Hepatocyte (in vitro differentiated cells): ENCODE data around the gene ARSI.

ENCODE experiments used
- CTCF ChIP-seq: fragments of 200-600 bp; sonication (generic); IDR thresholded peaks from 2 replicates; pipeline ENCODE4 v1.5.1; 2016; ENCODE audit warnings: antibody characterized with exemption, mild to moderate bottlenecking; ENCODE audit not compliant: poor library complexity
- EZH2 ChIP-seq: fragments of 200-600 bp; sonication (generic); IDR thresholded peaks from 2 replicates; pipeline ENCODE4 v1.6.1; 2016; ENCODE audit warnings: antibody characterized with exemption, mild to moderate bottlenecking, borderline replicate concordance

GRCh38 chr5:150338546-150338945 is 35.8 kb upstream of the ARSI start:
- no peak for TF ChIP-seq CTCF
- TF ChIP-seq EZH2: no peak
